ENCODE data around the gene ANTKMT.

ANTKMT gene

DNA sequence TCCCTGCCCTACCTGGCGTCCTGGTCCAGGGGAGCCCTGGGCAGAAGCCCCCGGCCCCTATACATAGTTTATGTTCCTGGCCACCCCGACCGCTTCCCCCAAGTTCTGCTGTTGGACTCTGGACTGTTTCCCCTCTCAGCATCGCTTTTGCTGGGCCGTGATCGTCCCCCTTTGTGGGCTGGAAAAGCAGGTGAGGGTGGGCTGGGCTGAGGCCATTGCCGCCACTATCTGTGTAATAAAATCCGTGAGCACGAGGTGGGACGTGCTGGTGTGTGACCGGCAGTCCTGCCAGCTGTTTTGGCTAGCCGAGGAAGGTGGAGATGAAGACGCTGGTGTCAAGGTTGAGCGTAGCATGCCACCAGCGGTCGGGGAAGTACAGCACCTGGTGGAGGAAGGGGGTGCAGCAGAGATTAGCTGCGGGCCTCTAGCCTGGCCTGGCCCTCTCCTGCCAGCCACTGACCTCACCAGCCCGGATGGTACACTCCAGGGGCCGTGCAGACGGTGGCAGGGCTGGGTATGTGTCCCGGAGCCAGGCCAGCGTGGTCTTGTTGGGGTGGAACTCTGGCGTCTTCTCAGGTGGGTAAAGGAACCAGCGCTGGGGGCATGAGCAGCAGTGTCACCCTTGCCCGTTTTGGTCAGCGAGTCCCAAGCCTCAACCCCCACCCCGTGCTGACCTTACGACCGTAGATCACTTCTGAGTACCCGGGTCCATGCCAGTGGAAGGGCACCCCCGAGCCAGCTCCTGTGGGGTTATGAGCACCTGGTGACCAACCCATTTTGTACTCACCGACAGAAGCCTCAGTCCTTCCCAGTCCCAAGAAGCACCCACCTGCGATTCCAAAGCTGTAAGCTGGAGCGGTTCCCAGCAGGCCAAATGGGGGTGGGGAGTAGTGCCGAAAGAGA lies 38.2 kb upstream of the ANTKMT start:
- peak overlapping the region; percentile 54 for H3K4me3 ChIP-seq (ENCODE audit: low read depth, low read length)
- TF ChIP-seq CTCF (IDR thresholded peaks at IDR 0.05; ENCODE audit: insufficient read depth, low read depth, low read length, missing control alignments) = no peak

GRCh38 chr16:683396-684070 lies 37.4 kb upstream of the ANTKMT start:
- DNase-seq (ENCODE audit: low read depth) = peak; percentile 41
- TF ChIP-seq CTCF (IDR thresholded peaks at IDR 0.05; ENCODE audit: insufficient read depth, low read depth, low read length, missing control alignments) = no peak
- peak overlapping the region; percentile 54 for H3K4me3 ChIP-seq (ENCODE audit: low read depth, low read length)

More for the DNA sequence above, 38.2 kb upstream of the ANTKMT start:
- DNase-seq (ENCODE audit: low read depth) = no peak

GRCh38 chr16:684071-684794 lies 36.7 kb upstream of the ANTKMT start, which contains the start of gene JMJD8:
JMJD8 (minus strand) TSS chr16:684334; CDS start chr16:684319, 15 bp downstream.
- peak within 1 kb of the TSS; percentile 54 for H3K4me3 ChIP-seq (ENCODE audit: low read depth, low read length)
- peak; percentile 98 for DNase-seq (ENCODE audit: low read depth)
- TF ChIP-seq CTCF (IDR thresholded peaks at IDR 0.05; ENCODE audit: insufficient read depth, low read depth, low read length, missing control alignments) = no peak

GRCh38 chr16:684961-685696 lies 35.8 kb upstream of the ANTKMT start:
- H3K4me3 ChIP-seq (ENCODE audit: low read depth, low read length) = no peak overlapping the region
- no peak for DNase-seq (ENCODE audit: low read depth)
- no peak for TF ChIP-seq CTCF (IDR thresholded peaks at IDR 0.05; ENCODE audit: insufficient read depth, low read depth, low read length, missing control alignments)

DNA sequence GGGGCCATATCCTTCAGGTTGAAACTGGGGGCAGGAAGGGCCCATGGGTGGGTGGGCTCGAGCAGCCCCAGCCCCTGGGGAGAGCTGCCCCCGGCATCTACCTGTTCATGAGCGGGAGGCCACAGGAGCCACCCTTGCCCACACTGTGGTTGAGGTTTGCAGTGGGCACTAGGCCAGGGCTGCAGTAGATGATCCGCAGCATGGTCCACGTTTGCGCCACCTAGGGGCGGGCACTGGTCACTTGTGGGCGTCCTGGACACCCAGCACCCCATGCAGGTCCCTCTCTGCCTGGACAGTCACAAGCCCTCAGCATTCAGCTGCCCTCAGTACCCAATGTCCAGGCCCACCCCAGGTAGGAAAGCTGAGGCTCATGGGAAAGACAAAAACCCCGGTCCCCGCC lies 35.0 kb upstream of the ANTKMT start:
- no peak overlapping the region for H3K4me3 ChIP-seq (ENCODE audit: low read depth, low read length)
- peak; percentile 22 for TF ChIP-seq CTCF (IDR thresholded peaks at IDR 0.05; ENCODE audit: insufficient read depth, low read depth, low read length, missing control alignments)
- DNase-seq (ENCODE audit: low read depth) = no peak
